Upper lobe of left lung (tissue), 4 donors: ENCODE measurements around the gene SLCO4A1.

ENCODE experiments used
- POLR2AphosphoS5 ChIP-seq, 2 donors: sonication (generic); formaldehyde crosslinking; IDR thresholded peaks; one replicate each; pipeline ENCODE4 v1.5.1; 2017; ENCODE audit warnings: antibody characterized with exemption in 2 of 2
- TF ChIP-seq, protein P1 (sequence below), 6 experiments: fragments of 450-650 bp in 4 of 6; fragments of 200-600 bp in 2 of 6; sonication (generic) in 2 of 6; IDR thresholded peaks; one replicate each; pipeline ENCODE4 v1.5.1; 2016 to 2019; ENCODE audit warnings: antibody characterized with exemption in 6 of 6

DNA sequence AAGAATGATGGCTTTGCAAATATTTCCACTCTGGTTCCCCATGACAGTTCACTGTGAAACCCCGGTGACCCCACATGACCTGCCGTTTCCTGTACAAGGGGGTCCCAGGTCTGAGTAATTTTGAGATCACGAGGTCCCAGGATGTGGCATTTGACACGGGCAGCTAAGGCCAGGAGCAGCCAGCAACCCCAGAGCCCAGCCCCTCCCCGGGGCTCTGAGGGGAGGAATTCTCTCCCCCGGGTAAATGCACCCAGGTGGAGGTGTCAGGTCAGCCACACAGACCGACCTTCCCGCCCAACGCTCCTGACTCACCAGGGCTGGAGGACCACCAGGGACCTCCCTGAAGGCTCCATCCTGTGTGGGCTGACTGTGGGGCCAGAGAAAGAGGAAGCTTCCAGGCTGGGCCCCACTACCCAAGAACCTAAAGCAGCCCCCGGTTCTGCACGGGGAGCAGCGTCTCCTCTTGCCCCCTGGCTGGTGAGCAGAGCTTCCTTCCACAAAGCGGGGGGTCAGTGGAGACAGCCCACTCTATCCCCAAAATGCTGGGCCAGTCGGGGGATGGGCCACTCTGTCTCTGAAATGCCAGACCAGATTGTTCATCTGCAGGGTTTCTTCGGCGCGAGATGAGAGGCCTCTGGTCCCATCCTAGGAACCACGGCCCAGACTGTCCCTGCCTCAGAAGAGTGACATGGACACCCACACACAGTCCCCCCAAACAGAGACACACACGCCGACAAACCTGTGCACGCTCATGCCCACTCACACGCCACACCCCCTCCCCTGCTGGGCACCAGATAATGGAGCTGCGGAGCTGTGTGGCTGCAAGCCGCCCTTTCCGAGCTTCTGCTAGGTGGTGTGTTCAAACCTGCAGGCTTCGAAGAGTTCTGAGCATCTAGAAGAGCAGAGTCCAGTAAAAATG, 23.4 kb upstream of the SLCO4A1 start:
- TF ChIP-seq, protein P1, sequence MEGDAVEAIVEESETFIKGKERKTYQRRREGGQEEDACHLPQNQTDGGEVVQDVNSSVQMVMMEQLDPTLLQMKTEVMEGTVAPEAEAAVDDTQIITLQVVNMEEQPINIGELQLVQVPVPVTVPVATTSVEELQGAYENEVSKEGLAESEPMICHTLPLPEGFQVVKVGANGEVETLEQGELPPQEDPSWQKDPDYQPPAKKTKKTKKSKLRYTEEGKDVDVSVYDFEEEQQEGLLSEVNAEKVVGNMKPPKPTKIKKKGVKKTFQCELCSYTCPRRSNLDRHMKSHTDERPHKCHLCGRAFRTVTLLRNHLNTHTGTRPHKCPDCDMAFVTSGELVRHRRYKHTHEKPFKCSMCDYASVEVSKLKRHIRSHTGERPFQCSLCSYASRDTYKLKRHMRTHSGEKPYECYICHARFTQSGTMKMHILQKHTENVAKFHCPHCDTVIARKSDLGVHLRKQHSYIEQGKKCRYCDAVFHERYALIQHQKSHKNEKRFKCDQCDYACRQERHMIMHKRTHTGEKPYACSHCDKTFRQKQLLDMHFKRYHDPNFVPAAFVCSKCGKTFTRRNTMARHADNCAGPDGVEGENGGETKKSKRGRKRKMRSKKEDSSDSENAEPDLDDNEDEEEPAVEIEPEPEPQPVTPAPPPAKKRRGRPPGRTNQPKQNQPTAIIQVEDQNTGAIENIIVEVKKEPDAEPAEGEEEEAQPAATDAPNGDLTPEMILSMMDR (IDR thresholded peaks at IDR 0.05): no peak
- TF ChIP-seq POLR2AphosphoS5 (IDR thresholded peaks at IDR 0.05): no peak
